Measurements from ENCODE around the gene KLHDC1. TPM values are rescaled to one million over a fixed set of nuclear protein-coding genes. Genes with fewer than 3 reads are reported as not detected.
"Not testable (repeated sequence)": the region's sequence is repeated elsewhere in the genome, so short reads cannot be mapped to it uniquely, and the experiment has no call there.

KLHDC1 gene
- total and polyA plus RNA-seq, 4 donors, result 0.65 to 10.0 (median 4.8) TPM

DNA sequence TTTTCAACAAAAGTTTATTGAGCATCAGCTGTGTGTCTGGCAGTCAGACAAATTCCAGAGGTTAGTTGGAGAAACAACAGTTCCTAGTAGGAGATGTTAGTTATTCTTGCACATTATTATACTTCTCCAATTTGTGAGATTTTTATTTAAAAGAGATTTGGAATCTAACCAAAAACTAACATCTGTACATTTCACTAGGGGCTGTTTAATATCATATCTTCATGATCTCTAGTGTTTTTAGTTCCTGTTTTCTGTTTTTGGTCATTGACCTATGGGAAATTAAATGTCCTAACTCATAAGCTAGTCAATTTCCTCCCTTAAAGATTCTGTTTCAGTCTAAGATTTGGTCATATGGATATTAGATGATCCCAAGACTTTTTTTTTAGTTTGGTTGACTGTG is 40.9 kb downstream of the KLHDC1 start:
- Histone ChIP-seq H3K27me3 (ENCODE audit: control insufficient read depth in 3 of 3, insufficient read depth in 3 of 3, low read length in 2 of 3) (no peaks in the 10 kb centered on the region), H3K27ac (ENCODE audit: low read depth in 1 of 2, low read length in 1 of 2) (no peak overlapping the region), H3K36me3 (ENCODE audit: control insufficient read depth in 4 of 4, insufficient read depth in 4 of 4, low read length in 4 of 4) (peaks cover 0 to 10% (median 2%) of the 10 kb centered on the region in 4 donors), H3K4me1 (ENCODE audit: control insufficient read depth in 5 of 5, insufficient read depth in 5 of 5, low read length in 5 of 5) (no peaks in the 10 kb centered on the region), H3K9me3 (ENCODE audit: control insufficient read depth in 4 of 4, insufficient read depth in 3 of 4, low read length in 3 of 4) (no peaks in the 10 kb centered on the region), H3K9ac (ENCODE audit: insufficient read depth in 1 of 2, low read length in 2 of 2) (no peak overlapping the region), H3K4me3 (no peak overlapping the region)
- ATAC-seq (ENCODE audit: insufficient read depth, low FRiP score) (no peak), DNase-seq (no peak)
- TF ChIP-seq, protein P1, sequence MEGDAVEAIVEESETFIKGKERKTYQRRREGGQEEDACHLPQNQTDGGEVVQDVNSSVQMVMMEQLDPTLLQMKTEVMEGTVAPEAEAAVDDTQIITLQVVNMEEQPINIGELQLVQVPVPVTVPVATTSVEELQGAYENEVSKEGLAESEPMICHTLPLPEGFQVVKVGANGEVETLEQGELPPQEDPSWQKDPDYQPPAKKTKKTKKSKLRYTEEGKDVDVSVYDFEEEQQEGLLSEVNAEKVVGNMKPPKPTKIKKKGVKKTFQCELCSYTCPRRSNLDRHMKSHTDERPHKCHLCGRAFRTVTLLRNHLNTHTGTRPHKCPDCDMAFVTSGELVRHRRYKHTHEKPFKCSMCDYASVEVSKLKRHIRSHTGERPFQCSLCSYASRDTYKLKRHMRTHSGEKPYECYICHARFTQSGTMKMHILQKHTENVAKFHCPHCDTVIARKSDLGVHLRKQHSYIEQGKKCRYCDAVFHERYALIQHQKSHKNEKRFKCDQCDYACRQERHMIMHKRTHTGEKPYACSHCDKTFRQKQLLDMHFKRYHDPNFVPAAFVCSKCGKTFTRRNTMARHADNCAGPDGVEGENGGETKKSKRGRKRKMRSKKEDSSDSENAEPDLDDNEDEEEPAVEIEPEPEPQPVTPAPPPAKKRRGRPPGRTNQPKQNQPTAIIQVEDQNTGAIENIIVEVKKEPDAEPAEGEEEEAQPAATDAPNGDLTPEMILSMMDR (IDR thresholded peaks at IDR 0.05; ENCODE audit: control extremely low read depth, extremely low read depth), result no peak

DNA sequence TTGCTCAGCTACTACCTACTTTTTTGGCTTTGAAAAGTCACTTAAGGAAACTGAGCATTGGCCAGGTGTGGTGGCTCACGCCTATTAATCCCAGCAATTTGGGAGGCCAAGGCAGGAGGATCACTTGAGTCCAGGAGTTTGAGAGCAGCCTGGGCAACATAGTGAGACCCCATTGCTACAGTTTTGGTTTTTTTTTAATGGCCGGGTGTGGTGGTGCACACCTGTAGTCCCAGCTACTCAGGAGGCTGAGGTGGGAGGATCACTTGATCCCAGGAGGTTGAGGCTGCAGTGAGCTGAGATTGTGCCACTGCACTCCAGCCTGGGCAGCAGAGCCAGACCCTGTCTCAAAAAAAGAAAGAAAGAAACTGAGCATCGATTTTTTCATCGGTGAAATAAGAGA is 42.7 kb downstream of the KLHDC1 start:
- not testable (repeated sequence) for H3K36me3 ChIP-seq (ENCODE audit: control insufficient read depth in 4 of 4, insufficient read depth in 4 of 4, low read length in 4 of 4); ATAC-seq (ENCODE audit: insufficient read depth, low FRiP score); H3K9me3 ChIP-seq (ENCODE audit: control insufficient read depth in 4 of 4, insufficient read depth in 3 of 4, low read length in 3 of 4); DNase-seq; H3K4me3 ChIP-seq; H3K27ac ChIP-seq (ENCODE audit: low read depth in 1 of 2, low read length in 1 of 2); H3K9ac ChIP-seq (ENCODE audit: insufficient read depth in 1 of 2, low read length in 2 of 2); H3K27me3 ChIP-seq (ENCODE audit: control insufficient read depth in 3 of 3, insufficient read depth in 3 of 3, low read length in 2 of 3); H3K4me1 ChIP-seq (ENCODE audit: control insufficient read depth in 5 of 5, insufficient read depth in 5 of 5, low read length in 5 of 5)
- 98 to 99% methylated on average over 4 of the region's 4 CpGs for WGBS, 2 donors

GRCh38 chr14:49745191-49745590 is 52.3 kb downstream of the KLHDC1 start:
- no peaks in the 10 kb centered on the region for H3K27me3 ChIP-seq (ENCODE audit: control insufficient read depth in 3 of 3, insufficient read depth in 3 of 3, low read length in 2 of 3)
- H3K4me3 ChIP-seq, result no peak overlapping the region
- ATAC-seq (ENCODE audit: insufficient read depth, low FRiP score), result no peak
- H3K9me3 ChIP-seq (ENCODE audit: control insufficient read depth in 4 of 4, insufficient read depth in 3 of 4, low read length in 3 of 4), result no peaks in the 10 kb centered on the region
- peaks cover 0 to 14% (median 10%) of the 10 kb centered on the region in 4 donors for H3K36me3 ChIP-seq (ENCODE audit: control insufficient read depth in 4 of 4, insufficient read depth in 4 of 4, low read length in 4 of 4)
- WGBS, 2 donors, result 79 to 93% methylated on average over 1 of the region's 1 CpG
- no peak overlapping the region for H3K9ac ChIP-seq (ENCODE audit: insufficient read depth in 1 of 2, low read length in 2 of 2)
- DNase-seq, result no peak
- H3K27ac ChIP-seq (ENCODE audit: low read depth in 1 of 2, low read length in 1 of 2), result no peak overlapping the region
- TF ChIP-seq, protein P1 (IDR thresholded peaks at IDR 0.05; ENCODE audit: control extremely low read depth, extremely low read depth), result no peak
- no peaks in the 10 kb centered on the region for H3K4me1 ChIP-seq (ENCODE audit: control insufficient read depth in 5 of 5, insufficient read depth in 5 of 5, low read length in 5 of 5)

DNA sequence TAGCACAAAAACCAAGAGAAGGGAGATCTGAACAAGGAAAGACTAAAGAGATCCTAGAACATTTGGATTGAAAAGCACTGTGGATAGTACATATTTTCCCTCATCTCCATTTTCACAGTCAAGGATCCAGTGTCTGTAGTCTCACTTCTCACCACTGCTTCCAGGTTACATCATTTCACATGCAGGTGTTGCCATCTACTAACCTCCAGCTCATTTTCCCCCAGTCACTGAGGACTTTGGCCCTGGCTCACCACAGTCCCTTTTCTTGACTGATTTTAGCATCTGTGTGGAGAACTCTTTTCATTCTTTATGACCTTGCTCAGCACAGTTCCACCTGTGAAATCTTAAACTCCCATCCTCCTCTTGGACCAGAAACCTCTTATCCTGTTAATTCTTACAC is 53.6 kb downstream of the KLHDC1 start:
- not testable (repeated sequence) for H3K4me1 ChIP-seq (ENCODE audit: control insufficient read depth in 5 of 5, insufficient read depth in 5 of 5, low read length in 5 of 5); H3K9ac ChIP-seq (ENCODE audit: insufficient read depth in 1 of 2, low read length in 2 of 2); H3K27me3 ChIP-seq (ENCODE audit: control insufficient read depth in 3 of 3, insufficient read depth in 3 of 3, low read length in 2 of 3); H3K9me3 ChIP-seq (ENCODE audit: control insufficient read depth in 4 of 4, insufficient read depth in 3 of 4, low read length in 3 of 4); ATAC-seq (ENCODE audit: insufficient read depth, low FRiP score); H3K4me3 ChIP-seq; DNase-seq; H3K27ac ChIP-seq (ENCODE audit: low read depth in 1 of 2, low read length in 1 of 2)
- H3K36me3 ChIP-seq (ENCODE audit: control insufficient read depth in 4 of 4, insufficient read depth in 4 of 4, low read length in 4 of 4), result peaks cover 0 to 12% (median 10%) of the 10 kb centered on the region in 4 donors
